HFFc6 (cell line): ENCODE measurements around the gene SLC10A3. TPM values are rescaled to one million over a fixed set of nuclear protein-coding genes. Genes with fewer than 3 reads are reported as not detected.

Experiments used
- DNase-seq: peaks from one replicate; pipeline ENCODE4 v3.0.0-alpha.2; 2018
- H3K27ac Mint-ChIP-seq: 2 replicates; pipeline ENCODE4 v1.8.0; 2020; ENCODE audit warnings: mild to moderate bottlenecking, mixed read lengths
- H3K27me3 Mint-ChIP-seq: 2 replicates; pipeline ENCODE4 v1.8.0; 2021; ENCODE audit warnings: mild to moderate bottlenecking, moderate library complexity, mixed read lengths; ENCODE audit not compliant: insufficient read depth
- H3K36me3 Mint-ChIP-seq: 2 replicates; pipeline ENCODE4 v1.8.0; 2021; ENCODE audit warnings: low read depth, mixed read lengths
- H3K4me1 Mint-ChIP-seq: 2 replicates; pipeline ENCODE4 v1.8.0; 2020; ENCODE audit warnings: low read depth, mixed read lengths
- H3K4me3 Mint-ChIP-seq: 2 replicates; pipeline ENCODE4 v1.8.0; 2020; ENCODE audit warnings: mild to moderate bottlenecking, moderate library complexity, mixed read lengths
- H3K9me3 Mint-ChIP-seq: 2 replicates; pipeline ENCODE4 v1.8.0; 2020; ENCODE audit warnings: mild to moderate bottlenecking, mixed read lengths
- CTCF ChIP-seq: fragments of 200-600 bp; sonication (generic); IDR thresholded peaks from 2 replicates; pipeline ENCODE4 v1.5.0; 2021; ENCODE audit warnings: antibody characterized with exemption, mild to moderate bottlenecking
- total RNA-seq, 6 experiments: library from RNA; stranded (reverse); fragmentation: NEBNext Ultra II Directional; extraction: Animal tissue kit (Norgen Biotek cat#: 25700); gene quantifications; 2 replicates in 1 of 6; 3 replicates in 5 of 6; pipeline ENCODE4 v1.2.3, GENCODE V29; 2021

Gene SLC10A3
- total RNA-seq, 6 experiments from 2014 or later: 34.6 to 46.5 (median 37.7) TPM

- TF ChIP-seq CTCF: no peak
- peak within 1 kb of the TSS; percentile 82 for H3K27ac Mint-ChIP-seq
- peak; percentile 37 for DNase-seq
- H3K36me3 Mint-ChIP-seq: no peaks in the 10 kb centered on the region
- no peaks in the 10 kb centered on the region for H3K9me3 Mint-ChIP-seq
- H3K4me1 Mint-ChIP-seq: peaks cover 11% of the 10 kb centered on the region; the same call in 1 of the 2 replicates
- peak within 1 kb of the TSS; percentile 75 for H3K4me3 Mint-ChIP-seq
- H3K27me3 Mint-ChIP-seq: no peaks in the 10 kb centered on the region
Observed at GRCh38 chrX:154443992-154444754, 46.3 kb downstream of the SLC10A3 start, which contains the start of gene FAM50A. TSS of gene FAM50A (plus strand) at chrX:154444141. CDS start at chrX:154444236, 95 bp downstream.

DNA sequence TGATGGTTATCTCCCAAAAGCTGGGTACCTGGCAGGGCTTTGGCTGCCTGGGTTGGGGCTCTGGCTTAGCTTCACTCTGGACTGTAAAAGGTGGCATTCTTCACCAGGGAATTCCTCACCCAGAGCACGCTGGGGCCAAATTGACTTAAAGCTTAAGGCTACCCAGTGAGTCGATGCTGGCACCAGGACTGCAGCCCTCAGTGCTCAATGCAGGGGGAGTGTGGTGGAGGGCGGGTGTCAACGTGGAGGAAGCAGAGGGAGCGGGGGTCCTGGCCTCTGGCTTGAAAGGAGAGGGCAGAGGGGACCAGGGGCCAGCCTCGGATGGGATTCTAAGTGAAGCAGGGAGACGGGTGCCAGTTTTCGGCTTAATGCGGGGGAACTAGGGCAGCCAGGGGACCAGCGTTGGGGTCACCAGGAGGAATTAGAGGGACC lies 46.9 kb downstream of the SLC10A3 start:
- Mint-ChIP-seq H3K27me3 (no peaks in the 10 kb centered on the region), H3K9me3 (no peaks in the 10 kb centered on the region), H3K4me3 (peak overlapping the region; percentile 74), H3K4me1 (peaks cover 16% of the 10 kb centered on the region), H3K36me3 (no peaks in the 10 kb centered on the region), H3K27ac (peak overlapping the region; percentile 82)
- TF ChIP-seq CTCF: no peak
- DNase-seq: no peak

DNA sequence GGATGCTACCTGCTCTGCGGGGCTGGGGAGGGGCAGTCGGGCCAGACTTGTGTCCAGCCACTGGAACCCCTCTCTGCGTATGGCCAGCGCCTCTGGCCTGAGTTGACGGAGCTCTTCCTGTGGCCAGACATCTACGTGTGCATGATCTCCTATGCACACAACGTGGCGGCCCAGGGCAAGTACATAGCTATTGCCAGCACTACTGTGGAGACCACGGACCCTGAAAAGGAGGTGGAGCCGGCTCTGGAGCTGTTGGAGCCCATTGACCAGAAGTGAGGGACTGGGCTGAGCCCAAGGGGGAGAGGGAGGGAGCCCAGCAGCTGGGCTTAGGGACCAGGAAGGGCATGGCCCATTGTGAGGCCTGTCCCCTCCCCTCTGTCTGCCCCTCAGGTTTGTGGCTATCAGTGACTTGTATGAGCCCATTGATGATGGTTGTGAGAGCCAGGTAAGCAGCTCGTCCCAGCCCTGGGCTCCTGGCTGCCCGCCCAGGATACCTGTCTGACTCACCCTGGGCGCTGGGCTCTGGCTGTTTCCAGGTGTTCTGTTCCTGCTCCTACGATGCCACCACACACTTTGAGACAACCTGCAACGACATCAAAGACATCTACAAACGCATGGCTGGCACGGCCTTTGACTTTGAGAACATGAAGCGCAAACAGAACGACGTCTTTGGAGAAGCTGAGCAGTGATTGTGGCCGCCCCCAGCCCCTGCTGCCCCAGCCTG lies 48.3 kb downstream of the SLC10A3 start:
- H3K4me3 Mint-ChIP-seq: no peak overlapping the region
- no peak for DNase-seq
- H3K9me3 Mint-ChIP-seq: no peaks in the 10 kb centered on the region
- peaks cover 22% of the 10 kb centered on the region for H3K4me1 Mint-ChIP-seq
- no peaks in the 10 kb centered on the region; the same call in 1 of the 2 replicates for H3K27me3 Mint-ChIP-seq
- no peak for TF ChIP-seq CTCF
- H3K27ac Mint-ChIP-seq: no peak overlapping the region
- H3K36me3 Mint-ChIP-seq: peaks cover 8% of the 10 kb centered on the region

- no peak for DNase-seq
- peaks cover 22% of the 10 kb centered on the region for H3K4me1 Mint-ChIP-seq
- no peak overlapping the region for H3K4me3 Mint-ChIP-seq
- TF ChIP-seq CTCF: no peak
- peaks cover 8% of the 10 kb centered on the region for H3K36me3 Mint-ChIP-seq
- H3K27me3 Mint-ChIP-seq: no peaks in the 10 kb centered on the region; the same call in 1 of the 2 replicates
- H3K27ac Mint-ChIP-seq: no peak overlapping the region
- H3K9me3 Mint-ChIP-seq: no peaks in the 10 kb centered on the region
Observed at GRCh38 chrX:154441564-154441963, 48.9 kb downstream of the SLC10A3 start.

- no peak for TF ChIP-seq CTCF
- Mint-ChIP-seq H3K4me1 (peaks cover 20% of the 10 kb centered on the region; the same call in 1 of the 2 replicates), H3K27me3 (no peaks in the 10 kb centered on the region; the same call in 1 of the 2 replicates), H3K36me3 (peaks cover 8% of the 10 kb centered on the region), H3K27ac (0 out of 2 replicates have a peak overlapping the region, but pooled peaks have one; percentile 18), H3K9me3 (no peaks in the 10 kb centered on the region), H3K4me3 (no peak overlapping the region)
- DNase-seq: no peak
Observed at GRCh38 chrX:154440623-154441357, 49.6 kb downstream of the SLC10A3 start.
